GM12875 (cell line): Measurements from ENCODE around the gene THAP4.

Experiments used
- H3K4me3 ChIP-seq: one replicate; pipeline ENCODE4 v1.5.1; 2011; ENCODE audit warnings: low read depth, low read length, control low read depth
- TF ChIP-seq, protein P1 (sequence below): IDR thresholded peaks from 2 replicates; pipeline ENCODE4 v1.5.1; 2011; ENCODE audit warnings: low read depth, mild to moderate bottlenecking, control low read depth, inconsistent platforms, low read length, moderate library complexity, borderline replicate concordance; ENCODE audit not compliant: insufficient read depth

THAP4 gene

DNA sequence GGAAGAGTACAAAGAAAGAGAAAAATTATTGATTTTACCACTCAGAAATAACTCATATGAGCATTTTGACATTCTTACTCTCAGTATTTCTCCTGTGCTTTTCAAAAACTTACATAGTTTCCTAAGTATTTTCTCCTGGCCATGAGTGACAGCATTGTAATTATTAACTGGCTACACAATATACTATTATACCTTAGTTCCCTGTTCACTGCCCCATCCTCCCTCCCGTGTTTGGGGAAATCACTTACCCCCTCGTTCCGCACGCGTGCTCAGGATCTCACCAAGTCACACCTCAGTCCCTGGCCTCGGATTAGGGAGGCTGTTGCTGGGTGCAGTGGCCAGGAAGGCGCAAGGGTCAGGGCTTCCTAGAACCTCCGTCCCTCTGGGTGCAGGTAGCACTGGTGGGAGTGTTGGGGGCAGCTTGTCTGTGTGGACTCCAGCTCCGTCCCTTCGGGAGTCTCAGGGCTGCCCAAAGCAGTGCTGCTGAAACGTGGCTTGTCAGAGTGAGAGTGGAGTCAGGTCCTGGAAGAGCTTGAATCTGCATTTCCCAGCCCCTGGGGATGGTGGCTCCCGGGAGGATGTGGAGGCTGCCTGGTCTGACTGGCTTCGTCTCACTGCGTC lies 23.7 kb upstream of the THAP4 start:
- no peak overlapping the region for H3K4me3 ChIP-seq
- TF ChIP-seq, protein P1, sequence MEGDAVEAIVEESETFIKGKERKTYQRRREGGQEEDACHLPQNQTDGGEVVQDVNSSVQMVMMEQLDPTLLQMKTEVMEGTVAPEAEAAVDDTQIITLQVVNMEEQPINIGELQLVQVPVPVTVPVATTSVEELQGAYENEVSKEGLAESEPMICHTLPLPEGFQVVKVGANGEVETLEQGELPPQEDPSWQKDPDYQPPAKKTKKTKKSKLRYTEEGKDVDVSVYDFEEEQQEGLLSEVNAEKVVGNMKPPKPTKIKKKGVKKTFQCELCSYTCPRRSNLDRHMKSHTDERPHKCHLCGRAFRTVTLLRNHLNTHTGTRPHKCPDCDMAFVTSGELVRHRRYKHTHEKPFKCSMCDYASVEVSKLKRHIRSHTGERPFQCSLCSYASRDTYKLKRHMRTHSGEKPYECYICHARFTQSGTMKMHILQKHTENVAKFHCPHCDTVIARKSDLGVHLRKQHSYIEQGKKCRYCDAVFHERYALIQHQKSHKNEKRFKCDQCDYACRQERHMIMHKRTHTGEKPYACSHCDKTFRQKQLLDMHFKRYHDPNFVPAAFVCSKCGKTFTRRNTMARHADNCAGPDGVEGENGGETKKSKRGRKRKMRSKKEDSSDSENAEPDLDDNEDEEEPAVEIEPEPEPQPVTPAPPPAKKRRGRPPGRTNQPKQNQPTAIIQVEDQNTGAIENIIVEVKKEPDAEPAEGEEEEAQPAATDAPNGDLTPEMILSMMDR: no peak

- TF ChIP-seq, protein P1: peak; percentile 58; the same call in 1 of the 2 replicates
- no peak overlapping the region for H3K4me3 ChIP-seq
Measured at GRCh38 chr2:241659150-241659739, 22.3 kb upstream of the THAP4 start.

DNA sequence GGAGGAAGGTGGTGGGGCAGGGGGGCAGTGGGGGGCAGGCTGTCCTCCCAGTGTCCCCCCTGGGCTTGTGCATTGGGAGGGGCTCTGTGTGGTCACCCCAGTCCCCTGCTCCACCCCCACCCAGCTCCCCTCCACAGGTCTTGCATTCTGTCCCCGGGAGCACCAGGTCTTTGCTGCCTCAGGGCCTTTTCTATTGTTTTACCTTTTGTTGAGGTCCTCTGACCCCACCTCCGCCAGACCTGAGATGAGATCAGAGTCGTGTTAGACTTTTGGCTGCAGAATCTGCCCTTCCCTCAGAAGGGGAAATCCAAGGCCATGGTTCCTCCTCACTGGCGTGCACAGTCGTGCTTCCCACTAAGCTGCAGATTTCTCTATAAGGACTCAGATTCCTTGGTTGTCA lies 21.3 kb upstream of the THAP4 start:
- no peak overlapping the region for H3K4me3 ChIP-seq
- TF ChIP-seq, protein P1: no peak

GRCh38 chr2:241657786-241658254 lies 20.9 kb upstream of the THAP4 start:
- H3K4me3 ChIP-seq: no peak overlapping the region
- TF ChIP-seq, protein P1: no peak

DNA sequence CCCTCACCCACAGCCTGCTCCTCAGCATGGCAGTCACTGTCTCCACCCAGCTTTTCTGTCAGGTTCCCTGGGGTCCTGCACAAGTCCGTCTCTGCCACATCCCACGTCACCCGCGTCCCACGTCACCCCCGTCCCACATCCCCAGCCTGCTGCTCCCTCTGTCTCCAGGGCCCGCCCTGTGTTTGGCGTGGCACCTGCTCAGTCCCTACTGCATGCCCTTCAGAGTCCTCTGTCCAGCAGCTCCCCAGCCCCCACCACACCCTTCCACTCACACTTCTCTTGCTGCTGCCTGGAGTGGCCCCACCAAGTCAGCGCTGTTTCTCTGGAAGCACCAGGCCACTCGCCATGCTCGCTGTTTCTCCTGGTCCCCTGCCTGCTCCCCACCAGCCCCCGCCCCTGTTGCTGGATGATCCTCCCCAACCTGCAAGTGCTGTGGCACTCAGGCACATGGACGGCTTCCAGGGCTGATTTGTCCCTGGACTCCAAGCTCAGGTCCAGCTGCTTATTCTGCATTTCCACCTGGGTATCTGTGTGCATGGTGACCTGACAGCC lies 19.3 kb upstream of the THAP4 start:
- TF ChIP-seq, protein P1: no peak
- no peak overlapping the region for H3K4me3 ChIP-seq

- TF ChIP-seq, protein P1: no peak
- H3K4me3 ChIP-seq: no peak overlapping the region
Measured at GRCh38 chr2:241655516-241656189, 18.7 kb upstream of the THAP4 start.
